ENCODE results near the gene GATAD2A. TPM values are rescaled to one million over a fixed set of nuclear protein-coding genes. Genes with fewer than 3 reads are reported as not detected.
A peak's percentile ranks its signal among the peaks of the same experiment; 100 is the strongest.

Gene GATAD2A
- total RNA-seq, 6 experiments from 2014 or later = 23.9 to 59.6 (median 39.2) TPM

- WGBS (ENCODE audit: insufficient coverage, low coverage, low lambda C conversion rate, missing lambda C conversion rate) = 91% methylated on average over 16 of the region's 34 CpGs
- Histone ChIP-seq H3K27ac (no peak overlapping the region), H3K4me1 (no peaks in the 10 kb centered on the region), H3K9me3 (no peaks in the 10 kb centered on the region), H3K27me3 (no peaks in the 10 kb centered on the region), H3K36me3 (peaks cover 7 to 76% (median 32%) of the 10 kb centered on the region in 4 donors), H3K4me3 (no peak overlapping the region)
- intact Hi-C loops (cut with DNase I) = no loop called here
- DNase-seq = peak in 1 of 3 donors; percentile 46
- no peak for ATAC-seq
- TF ChIP-seq CTCF (IDR thresholded peaks at IDR 0.05) (no peak), POLR2A (IDR thresholded peaks at IDR 0.05) (no peak)
Measured at GRCh38 chr19:19500975-19501644, 95.6 kb downstream of the GATAD2A start.

GRCh38 chr19:19501798-19502197, 96.3 kb downstream of the GATAD2A start:
- Histone ChIP-seq H3K27me3 (no peaks in the 10 kb centered on the region), H3K9me3 (no peaks in the 10 kb centered on the region), H3K4me3 (no peak overlapping the region), H3K27ac (no peak overlapping the region), H3K36me3 (peaks cover 7 to 72% (median 34%) of the 10 kb centered on the region in 4 donors), H3K4me1 (no peaks in the 10 kb centered on the region)
- ATAC-seq = no peak
- intact Hi-C loops (cut with DNase I) = no loop called here
- TF ChIP-seq CTCF (IDR thresholded peaks at IDR 0.05) (no peak), POLR2A (IDR thresholded peaks at IDR 0.05) (no peak)
- no CpG with 5 or more reads among the region's 26 CpGs for WGBS (ENCODE audit: insufficient coverage, low coverage, low lambda C conversion rate, missing lambda C conversion rate)
- DNase-seq = no peak

- no CpG with 5 or more reads among the region's 19 CpGs for WGBS (ENCODE audit: insufficient coverage, low coverage, low lambda C conversion rate, missing lambda C conversion rate)
- TF ChIP-seq CTCF (IDR thresholded peaks at IDR 0.05) (no peak), POLR2A (IDR thresholded peaks at IDR 0.05) (no peak)
Measured at GRCh38 chr19:19502281-19502680, 96.8 kb downstream of the GATAD2A start.

GRCh38 chr19:19502808-19503602, 97.5 kb downstream of the GATAD2A start:
- no peak for TF ChIP-seq POLR2A (IDR thresholded peaks at IDR 0.05)
- TF ChIP-seq CTCF (IDR thresholded peaks at IDR 0.05) = no peak
- intact Hi-C loops (cut with DNase I) = no loop called here
- Histone ChIP-seq H3K4me3 (no peak overlapping the region), H3K9me3 (no peaks in the 10 kb centered on the region), H3K36me3 (peaks cover 7 to 66% (median 33%) of the 10 kb centered on the region in 4 donors), H3K4me1 (no peaks in the 10 kb centered on the region), H3K27ac (no peak overlapping the region), H3K27me3 (no peaks in the 10 kb centered on the region)
- DNase-seq (no peak), ATAC-seq (no peak)
- WGBS (ENCODE audit: insufficient coverage, low coverage, low lambda C conversion rate, missing lambda C conversion rate) = 90% methylated on average over 12 of the region's 18 CpGs

More at GRCh38 chr19:19502281-19502680, 96.8 kb downstream of the GATAD2A start:
- Histone ChIP-seq H3K27me3 (no peaks in the 10 kb centered on the region), H3K4me3 (no peak overlapping the region), H3K27ac (no peak overlapping the region), H3K36me3 (peaks cover 7 to 70% (median 34%) of the 10 kb centered on the region in 4 donors), H3K4me1 (no peaks in the 10 kb centered on the region), H3K9me3 (no peaks in the 10 kb centered on the region)
- DNase-seq = no peak
- ATAC-seq = no peak
- intact Hi-C loops (cut with DNase I) = no loop called here
